Ovary (tissue), 9 donors: ENCODE results near the gene APOL4. TPM values are rescaled to one million over a fixed set of nuclear protein-coding genes. Genes with fewer than 3 reads are reported as not detected.
"Not testable (repeated sequence)": the region's sequence is repeated elsewhere in the genome, so short reads cannot be mapped to it uniquely, and the experiment has no call there.

Experiments
- DNase-seq, 5 donors: peaks; one replicate each; pipeline ENCODE4 v3.0.0-alpha.2; 2019 to 2020
- H3K27ac ChIP-seq, 2 donors: fragments of 200-600 bp; one replicate each; pipeline versions ENCODE4 v1.5.1 to v1.8.0; 2019 to 2022
- H3K27me3 ChIP-seq: fragments of 200-600 bp; one replicate; pipeline ENCODE4 v1.8.0; 2022
- H3K36me3 ChIP-seq: fragments of 200-600 bp; sonication (generic); one replicate; pipeline ENCODE4 v1.5.1; 2019
- H3K4me1 ChIP-seq: one replicate; pipeline ENCODE4 v1.8.1; 2013; ENCODE audit warnings: mild to moderate bottlenecking, moderate library complexity; ENCODE audit not compliant: insufficient read depth
- H3K4me3 ChIP-seq: fragments of 200-600 bp; sonication (generic); one replicate; pipeline ENCODE4 v1.5.1; 2017
- H3K9me3 ChIP-seq, 2 donors: fragments of 200-600 bp in 1 of 2; sonication (generic) in 1 of 2; one replicate each; pipeline versions ENCODE4 v1.5.1 to v1.8.1; 2013 to 2019; ENCODE audit warnings: mild to moderate bottlenecking in 1 of 2, moderate library complexity in 1 of 2
- CTCF ChIP-seq, 3 donors: fragments of 450-650 bp in 2 of 3; fragments of 200-600 bp in 1 of 3; IDR thresholded peaks; one replicate each; pipeline versions ENCODE4 v1.5.1 to v1.8.0; 2016 to 2022; ENCODE audit warnings: antibody characterized with exemption in 3 of 3, mild to moderate bottlenecking in 1 of 3
- EP300 ChIP-seq: sonication (generic); formaldehyde crosslinking; IDR thresholded peaks from one replicate; pipeline ENCODE4 v1.6.1; 2017; ENCODE audit warnings: antibody characterized with exemption
- POLR2A ChIP-seq: fragments of 450-650 bp; IDR thresholded peaks from one replicate; pipeline ENCODE4 v1.6.1; 2017; ENCODE audit warnings: antibody characterized with exemption, mild to moderate bottlenecking, moderate library complexity
- WGBS, 3 donors: extraction: QIAGEN DNeasy Blood & Tissue Kit in 1 of 3; methylation state at CpG; one replicate each; pipeline versions ENCODE4 v1.1.5 to v1.1.7; 2013 to 2017; 5-methylcytosine and 5-hydroxymethylcytosine counted together
- intact Hi-C, 4 donors: fragments of 100-400 bp; cut with DNase I; formaldehyde crosslinking; loops; one replicate each; pipeline versions ENCODE4 v1.11.0 to v1.15.1; 2022 to 2023
- polyA plus RNA-seq, 2 donors: library from polyadenylated mRNA; stranded (reverse); fragments of 200-250 nt in 1 of 2; fragments of 350-450 nt in 1 of 2; fragmentation: Illumina TruSeq in 1 of 2; extraction: RNeasy Lipid Tissue Mini Kit (QIAGEN cat#74804) in 1 of 2; gene quantifications; one replicate each; pipeline ENCODE4 v1.2.3, GENCODE V29; 2013 to 2014
- total RNA-seq, 7 donors: library from RNA; depleted of rRNA in 2 of 7; stranded (reverse); fragments of >200 nt in 2 of 7; fragmentation: NEBNext Ultra II Directional in 3 of 7; extraction: Animal tissue kit (Norgen Biotek cat#: 25700) in 3 of 7; gene quantifications; one replicate each; pipeline versions ENCODE4 v1.1.0 to v1.2.4, GENCODE V29; 2016 to 2023
- donor health status: DM: no; HTN: no; CAD: no; lungs with moderate emphysema.
- donor health status: DM: no; HTN: no; CAD: no.
- donor health status: Bipolar disorder and iron deficiency.
- donor health status: DM: yes; HTN: yes; CAD: no.
- donor health status: DM: no; HTN: no; CAD: no.
- donor health status: DM: yes; HTN: yes; CAD: no.

APOL4 gene
- total and polyA plus RNA-seq, 9 donors: 0.31 to 18.6 (median 7.3) TPM

- intact Hi-C loops: loop anchor here in 3 of 4 donors (5.0 to 10.0 kb wide), 2 partner anchors 92 to 94 kb away; no protein-coding TSS in a partner anchor
- no peak overlapping the region for H3K27ac ChIP-seq
These were observed 8.4 kb downstream of the APOL4 start for GRCh38 chr22:36193171-36193570.

GRCh38 chr22:36192542-36192941 lies 9.1 kb downstream of the APOL4 start:
- DNase-seq: no peak

More at GRCh38 chr22:36193171-36193570, 8.4 kb downstream of the APOL4 start:
- Histone ChIP-seq H3K27me3 (no peaks in the 10 kb centered on the region), H3K4me3 (no peak overlapping the region), H3K36me3 (no peaks in the 10 kb centered on the region), H3K4me1 (peaks cover 11% of the 10 kb centered on the region), H3K9me3 (no peaks in the 10 kb centered on the region)
- no peak for DNase-seq
- WGBS, 3 donors: 72 to 78% (median 77%) methylated on average over 3 of the region's 3 CpGs
- TF ChIP-seq CTCF (IDR thresholded peaks at IDR 0.05) (no peak), POLR2A (no peak), EP300 (no peak)

GRCh38 chr22:36191106-36191836 lies 10.3 kb downstream of the APOL4 start:
- intact Hi-C loops: loop anchor here in 3 of 4 donors (5.0 to 10.0 kb wide), 2 partner anchors 94 to 96 kb away; no protein-coding TSS in a partner anchor
- Histone ChIP-seq H3K4me3 (no peak overlapping the region), H3K27me3 (no peaks in the 10 kb centered on the region), H3K9me3 (no peaks in the 10 kb centered on the region), H3K36me3 (no peaks in the 10 kb centered on the region), H3K4me1 (peaks cover 3% of the 10 kb centered on the region), H3K27ac (no peak overlapping the region)
- TF ChIP-seq CTCF (IDR thresholded peaks at IDR 0.05): no peak
- no peak for TF ChIP-seq POLR2A
- no peak for TF ChIP-seq EP300
- peak; percentile 54 to 79 (median 65) for DNase-seq
- 54 to 62% (median 55%) methylated on average over 17 of the region's 17 CpGs for WGBS, 3 donors

More at GRCh38 chr22:36192542-36192941, 9.1 kb downstream of the APOL4 start:
- H3K27me3 ChIP-seq: no peaks in the 10 kb centered on the region
- no peak for TF ChIP-seq POLR2A
- TF ChIP-seq CTCF (IDR thresholded peaks at IDR 0.05): no peak
- no peak for TF ChIP-seq EP300
- intact Hi-C loops: loop anchor here in 3 of 4 donors (5.0 to 10.0 kb wide), 2 partner anchors 92 to 95 kb away; no protein-coding TSS in a partner anchor
- no peak overlapping the region for H3K4me3 ChIP-seq
- H3K36me3 ChIP-seq: no peaks in the 10 kb centered on the region
- H3K27ac ChIP-seq: no peak overlapping the region
- no peaks in the 10 kb centered on the region for H3K9me3 ChIP-seq
- H3K4me1 ChIP-seq: peaks cover 6% of the 10 kb centered on the region
- WGBS, 3 donors: 58 to 85% (median 65%) methylated on average over 4 of the region's 4 CpGs

- H3K4me1 ChIP-seq, H3K27me3 ChIP-seq, H3K36me3 ChIP-seq, H3K27ac ChIP-seq, intact Hi-C loops, DNase-seq, H3K4me3 ChIP-seq, H3K9me3 ChIP-seq: not testable (repeated sequence)
- WGBS, 3 donors: 93 to 97% (median 93%) methylated on average over 3 of the region's 6 CpGs
These were observed 13.7 kb downstream of the APOL4 start for GRCh38 chr22:36187862-36188261.
